Tibial artery (tissue), 4 donors: ENCODE measurements around the gene RBMS3.
"Not testable (repeated sequence)": the region's sequence is repeated elsewhere in the genome, so short reads cannot be mapped to it uniquely, and the experiment has no call there.

Source experiments
- DNase-seq, 2 donors: peaks; one replicate each; pipeline ENCODE4 v3.0.0-alpha.2; 2019
- H3K27ac ChIP-seq, 2 donors: fragments of 200-600 bp; sonication (generic) in 1 of 2; 1 replicate in 1 of 2; 2 replicates in 1 of 2; pipeline ENCODE4 v1.5.1; 2018 to 2019; ENCODE audit warnings: mild to moderate bottlenecking in 1 of 2
- H3K27me3 ChIP-seq, 2 donors: fragments of 200-600 bp; sonication (generic) in 1 of 2; one replicate each; pipeline versions ENCODE4 v1.5.1 to v1.6.0; 2016 to 2019
- H3K36me3 ChIP-seq, 3 donors: fragments of 200-600 bp; sonication (generic) in 2 of 3; one replicate each; pipeline ENCODE4 v1.5.1; 2016 to 2019; ENCODE audit warnings: mild to moderate bottlenecking in 2 of 3
- H3K4me1 ChIP-seq, 4 donors: fragments of 200-600 bp; sonication (generic) in 2 of 4; 1 replicate in 3 of 4; 2 replicates in 1 of 4; pipeline ENCODE4 v1.5.1; 2016 to 2019
- H3K4me3 ChIP-seq, 2 donors: fragments of 200-600 bp; sonication (generic) in 1 of 2; 1 replicate in 1 of 2; 2 replicates in 1 of 2; pipeline ENCODE4 v1.5.1; 2018 to 2019; ENCODE audit warnings: mild to moderate bottlenecking in 2 of 2
- H3K9me3 ChIP-seq, 3 donors: fragments of 200-600 bp; sonication (generic) in 1 of 3; one replicate each; pipeline ENCODE4 v1.5.1; 2016 to 2019
- intact Hi-C: fragments of 100-400 bp; cut with DNase I; formaldehyde crosslinking; loops from one replicate; pipeline ENCODE4 v1.15.0; 2023; ENCODE audit warnings: low total_unique reads
- TF ChIP-seq, protein P1 (sequence below), 2 experiments: fragments of 200-600 bp in 1 of 2; fragments of 450-650 bp in 1 of 2; IDR thresholded peaks; one replicate each; pipeline ENCODE4 v1.5.1; 2017 to 2019; ENCODE audit warnings: antibody characterized with exemption in 2 of 2, mild to moderate bottlenecking in 1 of 2, moderate library complexity in 1 of 2

RBMS3 gene

GRCh38 chr3:29356062-29356461 is 75.2 kb downstream of the RBMS3 start:
- TF ChIP-seq, protein P1, sequence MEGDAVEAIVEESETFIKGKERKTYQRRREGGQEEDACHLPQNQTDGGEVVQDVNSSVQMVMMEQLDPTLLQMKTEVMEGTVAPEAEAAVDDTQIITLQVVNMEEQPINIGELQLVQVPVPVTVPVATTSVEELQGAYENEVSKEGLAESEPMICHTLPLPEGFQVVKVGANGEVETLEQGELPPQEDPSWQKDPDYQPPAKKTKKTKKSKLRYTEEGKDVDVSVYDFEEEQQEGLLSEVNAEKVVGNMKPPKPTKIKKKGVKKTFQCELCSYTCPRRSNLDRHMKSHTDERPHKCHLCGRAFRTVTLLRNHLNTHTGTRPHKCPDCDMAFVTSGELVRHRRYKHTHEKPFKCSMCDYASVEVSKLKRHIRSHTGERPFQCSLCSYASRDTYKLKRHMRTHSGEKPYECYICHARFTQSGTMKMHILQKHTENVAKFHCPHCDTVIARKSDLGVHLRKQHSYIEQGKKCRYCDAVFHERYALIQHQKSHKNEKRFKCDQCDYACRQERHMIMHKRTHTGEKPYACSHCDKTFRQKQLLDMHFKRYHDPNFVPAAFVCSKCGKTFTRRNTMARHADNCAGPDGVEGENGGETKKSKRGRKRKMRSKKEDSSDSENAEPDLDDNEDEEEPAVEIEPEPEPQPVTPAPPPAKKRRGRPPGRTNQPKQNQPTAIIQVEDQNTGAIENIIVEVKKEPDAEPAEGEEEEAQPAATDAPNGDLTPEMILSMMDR (IDR thresholded peaks at IDR 0.05), result no peak
- intact Hi-C loops, result no loop called here
- Histone ChIP-seq H3K9me3 (no peaks in the 10 kb centered on the region), H3K4me3 (no peak overlapping the region), H3K27me3 (no peaks in the 10 kb centered on the region), H3K4me1 (peaks cover 0 to 17% (median 3%) of the 10 kb centered on the region in 4 donors), H3K27ac (no peak overlapping the region), H3K36me3 (no peaks in the 10 kb centered on the region)
- DNase-seq, result no peak

- H3K27ac ChIP-seq, DNase-seq, H3K4me3 ChIP-seq, H3K27me3 ChIP-seq, H3K9me3 ChIP-seq, H3K36me3 ChIP-seq, intact Hi-C loops: not testable (repeated sequence)
- peaks cover 0 to 35% (median 4%) of the 10 kb centered on the region in 4 donors for H3K4me1 ChIP-seq
Measured at GRCh38 chr3:29360289-29360688, 79.4 kb downstream of the RBMS3 start.

- H3K36me3 ChIP-seq, result no peaks in the 10 kb centered on the region
- H3K4me3 ChIP-seq, result no peak overlapping the region
- H3K4me1 ChIP-seq, result peaks cover 0 to 47% (median 5%) of the 10 kb centered on the region in 4 donors
- H3K27me3 ChIP-seq, result no peaks in the 10 kb centered on the region
- no peaks in the 10 kb centered on the region for H3K9me3 ChIP-seq
- TF ChIP-seq, protein P1 (IDR thresholded peaks at IDR 0.05), result no peak
- no peak for DNase-seq
- intact Hi-C loops, result no loop called here
- H3K27ac ChIP-seq, result no peak overlapping the region
Measured at GRCh38 chr3:29363110-29363509, 82.2 kb downstream of the RBMS3 start.

DNA sequence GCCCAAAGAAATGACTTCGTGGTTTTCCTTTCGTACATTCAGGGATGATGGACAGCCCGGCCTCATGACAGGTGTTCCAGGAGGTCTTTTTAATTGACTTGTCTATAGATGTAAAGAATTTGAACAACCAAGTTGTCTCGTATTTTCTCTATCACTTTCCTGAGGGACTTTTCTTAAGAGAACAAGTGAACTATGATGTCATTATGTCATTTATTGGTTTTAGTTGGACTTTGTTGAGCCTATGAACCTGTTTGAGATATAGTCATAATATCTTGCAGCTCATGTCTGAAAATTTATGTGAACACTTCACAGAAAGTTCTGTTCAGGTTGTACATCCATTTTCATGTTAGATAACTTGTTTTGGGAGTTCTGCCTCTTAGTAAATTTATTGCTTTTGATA is 89.2 kb downstream of the RBMS3 start:
- peaks cover 0 to 69% (median 6%) of the 10 kb centered on the region in 4 donors for H3K4me1 ChIP-seq
- intact Hi-C loops, result no loop called here

GRCh38 chr3:29370476-29371420 is 89.9 kb downstream of the RBMS3 start:
- Histone ChIP-seq H3K9me3 (no peaks in the 10 kb centered on the region), H3K27me3 (no peaks in the 10 kb centered on the region), H3K27ac (no peak overlapping the region), H3K36me3 (no peaks in the 10 kb centered on the region), H3K4me3 (no peak overlapping the region), H3K4me1 (peaks cover 0 to 61% (median 6%) of the 10 kb centered on the region in 4 donors)
- intact Hi-C loops, result no loop called here
- TF ChIP-seq, protein P1 (IDR thresholded peaks at IDR 0.05), result no peak
- no peak for DNase-seq

More for the DNA sequence above, 89.2 kb downstream of the RBMS3 start:
- no peak overlapping the region for H3K27ac ChIP-seq
- no peaks in the 10 kb centered on the region for H3K27me3 ChIP-seq
- H3K4me3 ChIP-seq, result no peak overlapping the region
- no peaks in the 10 kb centered on the region for H3K36me3 ChIP-seq
- DNase-seq, result no peak
- TF ChIP-seq, protein P1 (IDR thresholded peaks at IDR 0.05), result no peak
- H3K9me3 ChIP-seq, result no peaks in the 10 kb centered on the region

DNA sequence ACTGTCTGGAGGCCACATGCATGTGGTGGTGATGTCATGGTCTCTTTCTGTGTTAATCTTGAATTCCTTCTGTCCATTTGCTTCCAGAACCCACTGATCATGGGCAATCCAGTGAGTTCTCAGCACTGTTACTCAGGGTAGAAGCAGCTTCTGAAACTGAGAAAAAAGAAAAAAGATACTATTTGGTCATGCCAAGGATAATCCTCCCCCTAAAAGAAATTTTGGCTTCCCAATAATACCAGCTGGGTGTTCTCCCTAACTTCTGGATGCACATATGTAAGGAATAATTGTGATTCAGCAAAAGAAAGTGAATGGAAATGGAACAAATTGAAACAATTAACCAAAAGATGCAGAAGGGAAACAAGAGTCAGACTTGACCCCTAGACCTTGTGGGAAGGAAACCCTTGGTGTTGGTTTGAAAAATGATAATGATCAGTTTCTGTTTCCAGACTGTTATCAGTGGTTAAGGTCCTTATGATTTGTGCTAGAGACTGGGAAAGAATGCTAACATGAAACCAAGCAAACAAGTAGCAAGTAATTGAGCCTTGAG is 92.3 kb downstream of the RBMS3 start:
- H3K27me3 ChIP-seq, result no peaks in the 10 kb centered on the region
- H3K4me1 ChIP-seq, result peaks cover 0 to 44% (median 5%) of the 10 kb centered on the region in 4 donors
- intact Hi-C loops, result no loop called here
- DNase-seq, result no peak
- H3K27ac ChIP-seq, result no peak overlapping the region
- TF ChIP-seq, protein P1 (IDR thresholded peaks at IDR 0.05), result no peak
- H3K36me3 ChIP-seq, result no peaks in the 10 kb centered on the region
- no peak overlapping the region for H3K4me3 ChIP-seq
- no peaks in the 10 kb centered on the region for H3K9me3 ChIP-seq
